Hematopoietic multipotent progenitor cell treated with erythropoietin and hydrocortisone succinate and interleukin-3 and kit ligand, for 8 days (in vitro differentiated cells): ENCODE results near the gene ARHGDIB.

Source experiments
- DNase-seq: peaks from one replicate; pipeline ENCODE4 v3.0.0-alpha.2; 2015

Gene ARHGDIB

GRCh38 chr12:14954269-14954668 is 7.1 kb downstream of the ARHGDIB start:
- no peak for DNase-seq

GRCh38 chr12:14953752-14954151 is 7.6 kb downstream of the ARHGDIB start:
- DNase-seq, result no peak

- peak; percentile 32 for DNase-seq
Measured at GRCh38 chr12:14952299-14952921, 9.0 kb downstream of the ARHGDIB start.

- no peak for DNase-seq
Measured at GRCh38 chr12:14951851-14952250, 9.6 kb downstream of the ARHGDIB start.

GRCh38 chr12:14950982-14951746 is 10.2 kb downstream of the ARHGDIB start:
- no peak for DNase-seq

GRCh38 chr12:14950421-14950820 is 11.0 kb downstream of the ARHGDIB start:
- DNase-seq, result no peak

- DNase-seq, result no peak
Measured at GRCh38 chr12:14949631-14950030, 11.8 kb downstream of the ARHGDIB start.

- DNase-seq, result peak; percentile 68
Measured at GRCh38 chr12:14948672-14949071, 12.7 kb downstream of the ARHGDIB start.

GRCh38 chr12:14946861-14947260 is 14.5 kb downstream of the ARHGDIB start:
- no peak for DNase-seq

- DNase-seq, result no peak
Measured at GRCh38 chr12:14946162-14946561, 15.2 kb downstream of the ARHGDIB start.

- no peak for DNase-seq
Measured at GRCh38 chr12:14942196-14942931, 19.0 kb downstream of the ARHGDIB start.

- DNase-seq, result no peak
Measured at GRCh38 chr12:14941369-14941768, 20.0 kb downstream of the ARHGDIB start.

- DNase-seq, result no peak
Measured at GRCh38 chr12:14938301-14938700, 23.1 kb downstream of the ARHGDIB start, which contains the start of gene ERP27. ERP27 (minus strand) TSS chr12:14938537; CDS start chr12:14938508, 29 bp downstream.

- peak; percentile 30 for DNase-seq
Measured at GRCh38 chr12:14937689-14938088, 23.7 kb downstream of the ARHGDIB start.

GRCh38 chr12:14937014-14937413 is 24.4 kb downstream of the ARHGDIB start:
- DNase-seq, result no peak

GRCh38 chr12:14936224-14936861 is 25.1 kb downstream of the ARHGDIB start:
- peak; percentile 21 for DNase-seq

GRCh38 chr12:14935031-14935430 is 26.4 kb downstream of the ARHGDIB start:
- no peak for DNase-seq

GRCh38 chr12:14934511-14934910 is 26.9 kb downstream of the ARHGDIB start:
- no peak for DNase-seq

GRCh38 chr12:14931791-14932560 is 29.4 kb downstream of the ARHGDIB start:
- no peak for DNase-seq

GRCh38 chr12:14931359-14931758 is 30.0 kb downstream of the ARHGDIB start:
- no peak for DNase-seq

- DNase-seq, result no peak
Measured at GRCh38 chr12:14930299-14930698, 31.1 kb downstream of the ARHGDIB start.

- no peak for DNase-seq
Measured at GRCh38 chr12:14928931-14929330, 32.5 kb downstream of the ARHGDIB start.
